HEK293 (cell line): ENCODE data around the gene RGL2.
A peak's percentile ranks its signal among the peaks of the same experiment; 100 is the strongest.

Source experiments
- GFI1B ChIP-seq: fragments of 450-650 bp; formaldehyde crosslinking; IDR thresholded peaks from 2 replicates; pipeline ENCODE4 v1.5.1; 2016; ENCODE audit warnings: missing biosample characterization, missing genetic modification characterization
- KLF10 ChIP-seq: fragments of 450-650 bp; IDR thresholded peaks from 2 replicates; pipeline ENCODE4 v1.5.1; 2018; ENCODE audit warnings: missing biosample characterization, mild to moderate bottlenecking, missing genetic modification characterization
- OSR2 ChIP-seq: fragments of 450-650 bp; formaldehyde crosslinking; IDR thresholded peaks from 2 replicates; pipeline ENCODE4 v1.5.1; 2016; ENCODE audit warnings: missing biosample characterization, missing genetic modification characterization
- OVOL3 ChIP-seq: fragments of 450-650 bp; formaldehyde crosslinking; IDR thresholded peaks from 2 replicates; pipeline ENCODE4 v1.5.1; 2016; ENCODE audit warnings: missing biosample characterization, missing genetic modification characterization
- PRDM4 ChIP-seq: fragments of 450-650 bp; formaldehyde crosslinking; IDR thresholded peaks from 2 replicates; pipeline ENCODE4 v1.5.1; 2017; ENCODE audit warnings: missing biosample characterization, missing genetic modification characterization
- SP2 ChIP-seq: fragments of 450-650 bp; formaldehyde crosslinking; IDR thresholded peaks from 2 replicates; pipeline ENCODE4 v1.5.1; 2016; ENCODE audit warnings: missing biosample characterization, missing genetic modification characterization
- SP3 ChIP-seq: fragments of 450-650 bp; formaldehyde crosslinking; IDR thresholded peaks from 2 replicates; pipeline ENCODE4 v1.5.1; 2016; ENCODE audit warnings: missing biosample characterization, missing genetic modification characterization
- ZFP41 ChIP-seq: fragments of 450-650 bp; formaldehyde crosslinking; IDR thresholded peaks from 2 replicates; pipeline ENCODE4 v1.5.1; 2016; ENCODE audit warnings: missing biosample characterization, missing genetic modification characterization, borderline replicate concordance
- ZFP69B ChIP-seq: fragments of 450-650 bp; formaldehyde crosslinking; IDR thresholded peaks from 2 replicates; pipeline ENCODE4 v1.5.1; 2016; ENCODE audit warnings: missing biosample characterization, missing genetic modification characterization
- ZNF112 ChIP-seq: fragments of 450-650 bp; formaldehyde crosslinking; IDR thresholded peaks from 2 replicates; pipeline ENCODE4 v1.5.0; 2017; ENCODE audit warnings: missing biosample characterization, missing genetic modification characterization
- ZNF146 ChIP-seq: fragments of 450-650 bp; formaldehyde crosslinking; IDR thresholded peaks from 2 replicates; pipeline ENCODE4 v1.5.1; 2016; ENCODE audit warnings: missing biosample characterization, missing genetic modification characterization
- ZNF16 ChIP-seq: fragments of 450-650 bp; formaldehyde crosslinking; IDR thresholded peaks from 2 replicates; pipeline ENCODE4 v1.5.1; 2016; ENCODE audit warnings: low read depth, missing biosample characterization, missing genetic modification characterization
- ZNF184 ChIP-seq: fragments of 450-650 bp; IDR thresholded peaks from 2 replicates; pipeline ENCODE4 v1.5.1; 2018; ENCODE audit warnings: missing biosample characterization, mild to moderate bottlenecking, missing genetic modification characterization
- ZNF19 ChIP-seq: fragments of 450-650 bp; formaldehyde crosslinking; IDR thresholded peaks from 2 replicates; pipeline ENCODE4; 2016; ENCODE audit warnings: missing biosample characterization, missing genetic modification characterization, low read depth
- ZNF2 ChIP-seq: fragments of 450-650 bp; formaldehyde crosslinking; IDR thresholded peaks from 2 replicates; pipeline ENCODE4 v1.5.1; 2016; ENCODE audit warnings: missing biosample characterization, missing genetic modification characterization
- ZNF221 ChIP-seq: fragments of 450-650 bp; formaldehyde crosslinking; IDR thresholded peaks from 2 replicates; pipeline ENCODE4 v1.5.1; 2017; ENCODE audit warnings: missing biosample characterization, missing genetic modification characterization, borderline replicate concordance
- ZNF223 ChIP-seq: fragments of 450-650 bp; formaldehyde crosslinking; IDR thresholded peaks from 2 replicates; pipeline ENCODE4 v1.5.1; 2016; ENCODE audit warnings: missing biosample characterization, missing genetic modification characterization
- ZNF292 ChIP-seq: fragments of 450-650 bp; formaldehyde crosslinking; IDR thresholded peaks from 2 replicates; pipeline ENCODE4 v1.5.1; 2016; ENCODE audit warnings: low read depth, missing biosample characterization, missing genetic modification characterization, borderline replicate concordance
- ZNF311 ChIP-seq: fragments of 450-650 bp; formaldehyde crosslinking; IDR thresholded peaks from 2 replicates; pipeline ENCODE4 v1.5.1; 2017; ENCODE audit warnings: missing biosample characterization, missing genetic modification characterization, borderline replicate concordance
- ZNF391 ChIP-seq: fragments of 450-650 bp; formaldehyde crosslinking; IDR thresholded peaks from 2 replicates; pipeline ENCODE4 v1.5.1; 2016; ENCODE audit warnings: low read depth, missing biosample characterization, missing genetic modification characterization, borderline replicate concordance
- ZNF426 ChIP-seq: fragments of 450-650 bp; formaldehyde crosslinking; IDR thresholded peaks from 2 replicates; pipeline ENCODE4 v1.5.1; 2017; ENCODE audit warnings: missing biosample characterization, missing genetic modification characterization, mild to moderate bottlenecking, inconsistent platforms, moderate library complexity
- ZNF521 ChIP-seq: fragments of 450-650 bp; formaldehyde crosslinking; IDR thresholded peaks from 2 replicates; pipeline ENCODE4 v1.5.1; 2017; ENCODE audit warnings: missing biosample characterization, mild to moderate bottlenecking, missing genetic modification characterization
- ZNF530 ChIP-seq: fragments of 450-650 bp; formaldehyde crosslinking; IDR thresholded peaks from 2 replicates; pipeline ENCODE4 v1.5.1; 2016; ENCODE audit warnings: low read depth, missing biosample characterization, missing genetic modification characterization
- ZNF621 ChIP-seq: fragments of 450-650 bp; formaldehyde crosslinking; IDR thresholded peaks from 2 replicates; pipeline ENCODE4 v1.5.1; 2017; ENCODE audit warnings: missing biosample characterization, missing genetic modification characterization
- ZNF658 ChIP-seq: fragments of 450-650 bp; formaldehyde crosslinking; IDR thresholded peaks from 2 replicates; pipeline ENCODE4; 2016; ENCODE audit warnings: missing biosample characterization, missing genetic modification characterization
- ZNF664 ChIP-seq: fragments of 450-650 bp; formaldehyde crosslinking; IDR thresholded peaks from 2 replicates; pipeline ENCODE4 v1.5.1; 2016; ENCODE audit warnings: missing biosample characterization, missing genetic modification characterization
- ZNF701 ChIP-seq: fragments of 450-650 bp; formaldehyde crosslinking; IDR thresholded peaks from 2 replicates; pipeline ENCODE4 v1.5.1; 2016; ENCODE audit warnings: missing biosample characterization, missing genetic modification characterization
- ZNF707 ChIP-seq: fragments of 450-650 bp; formaldehyde crosslinking; IDR thresholded peaks from 2 replicates; pipeline ENCODE4 v1.5.1; 2016; ENCODE audit warnings: missing biosample characterization, missing genetic modification characterization
- ZNF76 ChIP-seq: fragments of 450-650 bp; formaldehyde crosslinking; IDR thresholded peaks from 2 replicates; pipeline ENCODE4; 2016; ENCODE audit warnings: low read depth, missing biosample characterization, missing genetic modification characterization, borderline replicate concordance
- ZNF843 ChIP-seq: fragments of 450-650 bp; formaldehyde crosslinking; IDR thresholded peaks from 2 replicates; pipeline ENCODE4 v1.5.1; 2016; ENCODE audit warnings: missing biosample characterization, missing genetic modification characterization
- ZSCAN30 ChIP-seq: fragments of 450-650 bp; IDR thresholded peaks from 2 replicates; pipeline ENCODE4 v1.5.1; 2018; ENCODE audit warnings: missing biosample characterization, mild to moderate bottlenecking, missing genetic modification characterization, moderate library complexity
- TF ChIP-seq, protein P1 (sequence below): fragments of 450-650 bp; formaldehyde crosslinking; IDR thresholded peaks from 2 replicates; pipeline ENCODE4 v1.5.1; 2016; ENCODE audit warnings: missing biosample characterization, missing genetic modification characterization
- TF ChIP-seq, protein P2 (sequence below): fragments of 450-650 bp; formaldehyde crosslinking; IDR thresholded peaks from 2 replicates; pipeline ENCODE4 v1.5.1; 2016; ENCODE audit warnings: missing biosample characterization, missing genetic modification characterization
- TF ChIP-seq, protein P3 (sequence below): fragments of 450-650 bp; formaldehyde crosslinking; IDR thresholded peaks from 2 replicates; pipeline ENCODE4 v1.5.1; 2016; ENCODE audit warnings: missing biosample characterization, missing genetic modification characterization

The RGL2 gene

DNA sequence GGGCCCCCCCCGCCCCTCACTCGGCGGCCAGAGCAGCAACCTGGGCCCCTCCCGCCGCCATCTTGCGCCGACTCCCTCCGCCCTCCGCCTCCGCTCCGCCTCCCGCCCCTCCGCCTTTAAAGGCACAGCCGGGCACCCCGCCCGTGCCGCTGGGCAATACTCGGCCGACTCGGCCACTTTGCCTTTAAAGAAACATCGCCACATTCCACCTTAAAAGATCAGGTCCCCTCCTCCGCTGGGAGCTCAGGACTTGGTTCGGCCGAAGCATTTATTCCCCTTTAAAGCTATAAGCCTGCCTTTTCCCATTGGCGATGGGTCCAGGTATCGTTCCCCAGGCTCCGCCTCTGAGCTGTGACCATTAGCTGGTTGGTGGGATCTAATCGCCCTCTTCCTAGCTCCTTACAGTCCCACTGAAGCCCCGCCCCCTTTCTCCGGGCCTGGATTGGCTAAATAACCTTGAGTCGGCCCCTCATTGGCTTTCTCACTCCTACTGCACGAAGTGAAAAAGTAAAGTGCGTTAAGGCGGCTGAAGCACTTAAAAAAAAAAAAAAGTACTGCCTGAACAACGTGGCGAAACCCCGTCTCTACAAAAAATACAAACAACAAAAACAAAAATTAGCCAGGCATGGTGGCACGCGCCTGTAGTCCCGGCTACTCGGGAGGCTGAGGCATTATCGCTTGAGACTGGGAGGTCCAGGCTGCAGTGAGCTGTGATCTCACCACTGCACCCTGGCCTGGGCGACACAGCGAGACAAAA is 19.1 kb upstream of the RGL2 start, which contains the start of gene ZBTB22 (continued):
- no peak for TF ChIP-seq ZNF184 (tag by site-specific recombination)
- TF ChIP-seq ZNF221 (tag by site-specific recombination) = no peak
- TF ChIP-seq ZNF521 (tag by site-specific recombination) = no peak
- TF ChIP-seq ZNF2 = peak; percentile 77
- no peak; the same call in 1 of the 2 replicates for TF ChIP-seq OVOL3 (tag by site-specific recombination)
- TF ChIP-seq GFI1B = no peak
- TF ChIP-seq KLF10 (tag by site-specific recombination) = peak; percentile 78
- no peak for TF ChIP-seq ZSCAN30 (tag by site-specific recombination)
- peak; percentile 91 for TF ChIP-seq SP2 (tag by site-specific recombination)
- no peak for TF ChIP-seq ZNF112 (tag by site-specific recombination)
- no peak; the same call in none of the 2 replicates for TF ChIP-seq OSR2 (tag by site-specific recombination)
- TF ChIP-seq SP3 (tag by site-specific recombination) = peak; percentile 92
- no peak for TF ChIP-seq ZNF426 (tag by site-specific recombination)
- TF ChIP-seq ZFP69B = peak; percentile 97
- no peak for TF ChIP-seq PRDM4
- no peak for TF ChIP-seq ZNF146 (tag by site-specific recombination)
- 0 out of 2 replicates have a peak, but pooled peaks have one; percentile 41 for TF ChIP-seq ZNF664 (tag by site-specific recombination)
- TF ChIP-seq, protein P1, sequence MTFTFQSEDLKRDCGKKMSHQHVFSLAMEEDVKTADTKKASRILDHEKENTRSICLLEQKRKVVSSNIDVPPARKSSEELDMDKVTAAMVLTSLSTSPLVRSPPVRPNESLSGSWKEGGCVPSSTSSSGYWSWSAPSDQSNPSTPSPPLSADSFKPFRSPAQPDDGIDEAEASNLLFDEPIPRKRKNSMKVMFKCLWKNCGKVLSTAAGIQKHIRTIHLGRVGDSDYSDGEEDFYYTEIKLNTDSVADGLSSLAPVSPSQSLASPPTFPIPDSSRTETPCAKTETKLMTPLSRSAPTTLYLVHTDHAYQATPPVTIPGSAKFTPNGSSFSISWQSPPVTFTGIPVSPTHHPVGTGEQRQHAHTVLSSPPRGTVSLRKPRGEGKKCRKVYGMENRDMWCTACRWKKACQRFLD = no peak
- TF ChIP-seq ZNF391 (tag by site-specific recombination) = no peak; the same call in 1 of the 2 replicates
- no peak for TF ChIP-seq ZNF707
- no peak; the same call in 1 of the 2 replicates for TF ChIP-seq ZNF843
- TF ChIP-seq, protein P2, sequence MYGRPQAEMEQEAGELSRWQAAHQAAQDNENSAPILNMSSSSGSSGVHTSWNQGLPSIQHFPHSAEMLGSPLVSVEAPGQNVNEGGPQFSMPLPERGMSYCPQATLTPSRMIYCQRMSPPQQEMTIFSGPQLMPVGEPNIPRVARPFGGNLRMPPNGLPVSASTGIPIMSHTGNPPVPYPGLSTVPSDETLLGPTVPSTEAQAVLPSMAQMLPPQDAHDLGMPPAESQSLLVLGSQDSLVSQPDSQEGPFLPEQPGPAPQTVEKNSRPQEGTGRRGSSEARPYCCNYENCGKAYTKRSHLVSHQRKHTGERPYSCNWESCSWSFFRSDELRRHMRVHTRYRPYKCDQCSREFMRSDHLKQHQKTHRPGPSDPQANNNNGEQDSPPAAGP (tag by site-specific recombination) = peak; percentile 43
- TF ChIP-seq ZNF292 (tag by site-specific recombination) = no peak
- TF ChIP-seq ZNF658 (tag by site-specific recombination) = no peak
- TF ChIP-seq ZFP41 = no peak
- 0 out of 2 replicates have a peak, but pooled peaks have one; percentile 6 for TF ChIP-seq ZNF76 (tag by site-specific recombination)
- TF ChIP-seq, protein P3, sequence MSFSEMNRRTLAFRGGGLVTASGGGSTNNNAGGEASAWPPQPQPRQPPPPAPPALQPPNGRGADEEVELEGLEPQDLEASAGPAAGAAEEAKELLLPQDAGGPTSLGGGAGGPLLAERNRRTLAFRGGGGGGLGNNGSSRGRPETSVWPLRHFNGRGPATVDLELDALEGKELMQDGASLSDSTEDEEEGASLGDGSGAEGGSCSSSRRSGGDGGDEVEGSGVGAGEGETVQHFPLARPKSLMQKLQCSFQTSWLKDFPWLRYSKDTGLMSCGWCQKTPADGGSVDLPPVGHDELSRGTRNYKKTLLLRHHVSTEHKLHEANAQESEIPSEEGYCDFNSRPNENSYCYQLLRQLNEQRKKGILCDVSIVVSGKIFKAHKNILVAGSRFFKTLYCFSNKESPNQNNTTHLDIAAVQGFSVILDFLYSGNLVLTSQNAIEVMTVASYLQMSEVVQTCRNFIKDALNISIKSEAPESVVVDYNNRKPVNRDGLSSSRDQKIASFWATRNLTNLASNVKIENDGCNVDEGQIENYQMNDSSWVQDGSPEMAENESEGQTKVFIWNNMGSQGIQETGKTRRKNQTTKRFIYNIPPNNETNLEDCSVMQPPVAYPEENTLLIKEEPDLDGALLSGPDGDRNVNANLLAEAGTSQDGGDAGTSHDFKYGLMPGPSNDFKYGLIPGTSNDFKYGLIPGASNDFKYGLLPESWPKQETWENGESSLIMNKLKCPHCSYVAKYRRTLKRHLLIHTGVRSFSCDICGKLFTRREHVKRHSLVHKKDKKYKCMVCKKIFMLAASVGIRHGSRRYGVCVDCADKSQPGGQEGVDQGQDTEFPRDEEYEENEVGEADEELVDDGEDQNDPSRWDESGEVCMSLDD = no peak
- TF ChIP-seq ZNF621 = no peak
- no peak for TF ChIP-seq ZNF311 (tag by site-specific recombination)
- no peak for TF ChIP-seq ZNF19
- peak; percentile 64; the same call in 1 of the 2 replicates for TF ChIP-seq ZNF223 (tag by site-specific recombination)
- no peak for TF ChIP-seq ZNF701 (tag by site-specific recombination)
- TF ChIP-seq ZNF16 (tag by site-specific recombination) = no peak
- no peak for TF ChIP-seq ZNF530 (tag by site-specific recombination)
